ENCODE results near the gene RSPH1.
A peak's percentile ranks its signal among the peaks of the same experiment; 100 is the strongest.

RSPH1 gene

GRCh38 chr21:42520628-42521253 lies 24.7 kb upstream of the RSPH1 start:
- no peaks in the 10 kb centered on the region for H3K27me3 ChIP-seq (ENCODE audit: control insufficient read depth, low read length)
- no peak for TF ChIP-seq EZH2phosphoT487 (IDR thresholded peaks at IDR 0.05; ENCODE audit: borderline replicate concordance, low read length)
- TF ChIP-seq, protein P1, sequence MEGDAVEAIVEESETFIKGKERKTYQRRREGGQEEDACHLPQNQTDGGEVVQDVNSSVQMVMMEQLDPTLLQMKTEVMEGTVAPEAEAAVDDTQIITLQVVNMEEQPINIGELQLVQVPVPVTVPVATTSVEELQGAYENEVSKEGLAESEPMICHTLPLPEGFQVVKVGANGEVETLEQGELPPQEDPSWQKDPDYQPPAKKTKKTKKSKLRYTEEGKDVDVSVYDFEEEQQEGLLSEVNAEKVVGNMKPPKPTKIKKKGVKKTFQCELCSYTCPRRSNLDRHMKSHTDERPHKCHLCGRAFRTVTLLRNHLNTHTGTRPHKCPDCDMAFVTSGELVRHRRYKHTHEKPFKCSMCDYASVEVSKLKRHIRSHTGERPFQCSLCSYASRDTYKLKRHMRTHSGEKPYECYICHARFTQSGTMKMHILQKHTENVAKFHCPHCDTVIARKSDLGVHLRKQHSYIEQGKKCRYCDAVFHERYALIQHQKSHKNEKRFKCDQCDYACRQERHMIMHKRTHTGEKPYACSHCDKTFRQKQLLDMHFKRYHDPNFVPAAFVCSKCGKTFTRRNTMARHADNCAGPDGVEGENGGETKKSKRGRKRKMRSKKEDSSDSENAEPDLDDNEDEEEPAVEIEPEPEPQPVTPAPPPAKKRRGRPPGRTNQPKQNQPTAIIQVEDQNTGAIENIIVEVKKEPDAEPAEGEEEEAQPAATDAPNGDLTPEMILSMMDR (IDR thresholded peaks at IDR 0.05; ENCODE audit: low read depth, low read length, poor library complexity, severe bottlenecking) = no peak
- H3K4me1 ChIP-seq (ENCODE audit: control insufficient read depth, low read length) = peaks cover 57% of the 10 kb centered on the region
- 0 out of 2 replicates have a peak, but pooled peaks cover 6% of the 10 kb centered on the region for H4K20me1 ChIP-seq (ENCODE audit: control insufficient read depth, insufficient read depth, low read depth, low read length)
- no peaks in the 10 kb centered on the region for H3K9me3 ChIP-seq (ENCODE audit: control insufficient read depth, insufficient read depth, low read length)
- H3K4me2 ChIP-seq (ENCODE audit: low read length) = 0 out of 2 replicates have a peak overlapping the region, but pooled peaks have one; percentile 29
- no peak overlapping the region for H3K4me3 ChIP-seq (ENCODE audit: low read length)
- H3K79me2 ChIP-seq (ENCODE audit: control insufficient read depth, low read length) = peaks cover 73% of the 10 kb centered on the region
- H3F3A ChIP-seq (ENCODE audit: control insufficient read depth, insufficient read depth) = peaks cover 21% of the 10 kb centered on the region
- no peak overlapping the region; the same call in 1 of the 2 replicates for H3K27ac ChIP-seq (ENCODE audit: low read depth, low read length)
- H3K9me2 ChIP-seq (replicated peaks; ENCODE audit: control insufficient read depth, low read length) = no peaks in the 10 kb centered on the region
- peaks cover 91% of the 10 kb centered on the region for H3K36me3 ChIP-seq (ENCODE audit: control insufficient read depth, low read length)

GRCh38 chr21:42518626-42519025 lies 22.6 kb upstream of the RSPH1 start:
- Histone ChIP-seq H3K4me3 (ENCODE audit: low read length) (no peak overlapping the region), H3F3A (ENCODE audit: control insufficient read depth, insufficient read depth) (peaks cover 18% of the 10 kb centered on the region), H3K4me2 (ENCODE audit: low read length) (no peak overlapping the region), H3K36me3 (ENCODE audit: control insufficient read depth, low read length) (peaks cover 75% of the 10 kb centered on the region), H4K20me1 (ENCODE audit: control insufficient read depth, insufficient read depth, low read depth, low read length) (0 out of 2 replicates have a peak, but pooled peaks cover 7% of the 10 kb centered on the region), H3K9me2 (replicated peaks; ENCODE audit: control insufficient read depth, low read length) (no peaks in the 10 kb centered on the region), H3K4me1 (ENCODE audit: control insufficient read depth, low read length) (peaks cover 47% of the 10 kb centered on the region), H3K27ac (ENCODE audit: low read depth, low read length) (no peak overlapping the region), H3K79me2 (ENCODE audit: control insufficient read depth, low read length) (peaks cover 76% of the 10 kb centered on the region), H3K27me3 (ENCODE audit: control insufficient read depth, low read length) (no peaks in the 10 kb centered on the region), H3K9me3 (ENCODE audit: control insufficient read depth, insufficient read depth, low read length) (no peaks in the 10 kb centered on the region)
- TF ChIP-seq EZH2phosphoT487 (IDR thresholded peaks at IDR 0.05; ENCODE audit: borderline replicate concordance, low read length) = no peak
- TF ChIP-seq, protein P1 (IDR thresholded peaks at IDR 0.05; ENCODE audit: low read depth, low read length, poor library complexity, severe bottlenecking) = no peak

- Histone ChIP-seq H3K4me2 (ENCODE audit: low read length) (no peak overlapping the region), H3K27me3 (ENCODE audit: control insufficient read depth, low read length) (no peaks in the 10 kb centered on the region), H4K20me1 (ENCODE audit: control insufficient read depth, insufficient read depth, low read depth, low read length) (0 out of 2 replicates have a peak, but pooled peaks cover 7% of the 10 kb centered on the region), H3K9me2 (replicated peaks; ENCODE audit: control insufficient read depth, low read length) (no peaks in the 10 kb centered on the region), H3K4me1 (ENCODE audit: control insufficient read depth, low read length) (peaks cover 45% of the 10 kb centered on the region), H3K4me3 (ENCODE audit: low read length) (no peak overlapping the region), H3F3A (ENCODE audit: control insufficient read depth, insufficient read depth) (peaks cover 18% of the 10 kb centered on the region), H3K27ac (ENCODE audit: low read depth, low read length) (no peak overlapping the region), H3K36me3 (ENCODE audit: control insufficient read depth, low read length) (peaks cover 71% of the 10 kb centered on the region), H3K9me3 (ENCODE audit: control insufficient read depth, insufficient read depth, low read length) (no peaks in the 10 kb centered on the region), H3K79me2 (ENCODE audit: control insufficient read depth, low read length) (peaks cover 72% of the 10 kb centered on the region)
- TF ChIP-seq, protein P1 (IDR thresholded peaks at IDR 0.05; ENCODE audit: low read depth, low read length, poor library complexity, severe bottlenecking) = no peak
- TF ChIP-seq EZH2phosphoT487 (IDR thresholded peaks at IDR 0.05; ENCODE audit: borderline replicate concordance, low read length) = no peak
Measured at GRCh38 chr21:42518215-42518614, 22.2 kb upstream of the RSPH1 start.
